ENCODE results near the gene SVOP. TPM values are rescaled to one million over a fixed set of nuclear protein-coding genes. Genes with fewer than 3 reads are reported as not detected.

SVOP gene
- total and polyA plus RNA-seq, 7 donors: 0.04 to 0.45 (median 0.08) TPM; not detected in 2

DNA sequence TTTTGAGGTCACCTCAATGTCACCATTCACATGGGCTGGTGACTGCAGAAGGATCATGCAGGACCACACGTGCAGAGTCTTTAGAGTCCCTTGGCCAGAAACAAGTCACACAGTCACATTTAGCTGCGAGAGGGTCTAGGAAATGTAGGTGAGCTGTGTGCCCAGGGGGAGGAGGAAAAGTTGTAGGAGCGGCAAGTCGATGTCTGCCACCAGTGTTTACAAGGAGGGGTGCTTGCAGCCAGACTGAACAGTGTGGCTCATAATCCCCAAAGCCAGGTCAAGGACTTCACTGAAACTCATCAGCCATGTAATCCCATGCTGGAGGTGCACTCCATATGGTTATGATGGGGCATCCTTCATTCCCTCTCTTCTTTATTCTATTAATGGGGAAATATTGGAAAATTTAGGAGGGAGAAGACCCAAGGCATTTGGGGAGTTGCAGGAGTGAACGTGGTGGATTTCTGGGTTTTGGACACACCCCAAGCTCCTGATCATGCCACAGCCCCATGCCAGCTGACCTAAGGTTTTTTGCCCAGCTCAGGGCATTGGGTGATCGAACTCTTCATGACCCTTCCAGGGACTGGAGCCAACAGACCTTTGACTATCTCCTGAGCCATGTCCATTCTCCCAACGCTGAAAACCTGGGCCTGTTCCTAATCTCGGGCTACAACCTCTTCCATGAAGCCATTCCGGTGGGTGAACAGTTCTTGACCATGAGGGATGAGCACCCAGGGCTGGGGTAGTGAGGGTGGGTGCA is 133.8 kb downstream of the SVOP start:
- no peak overlapping the region for H3K4me3 ChIP-seq
- H3K27ac ChIP-seq: no peak overlapping the region
- intact Hi-C loops (cut with DNase I): no loop called here
- H3K36me3 ChIP-seq (ENCODE audit: insufficient read depth in 1 of 2, low read depth in 1 of 2): no peaks in the 10 kb centered on the region
- no peaks in the 10 kb centered on the region for H3K4me1 ChIP-seq
- no peaks in the 10 kb centered on the region for H3K27me3 ChIP-seq (ENCODE audit: insufficient read depth in 3 of 3, low read length in 2 of 3)
- 57 to 68% (median 62%) methylated on average over 9 of the region's 9 CpGs for WGBS, 3 donors
- H3K9me3 ChIP-seq: peaks cover 4% of the 10 kb centered on the region
- TF ChIP-seq, protein P1, sequence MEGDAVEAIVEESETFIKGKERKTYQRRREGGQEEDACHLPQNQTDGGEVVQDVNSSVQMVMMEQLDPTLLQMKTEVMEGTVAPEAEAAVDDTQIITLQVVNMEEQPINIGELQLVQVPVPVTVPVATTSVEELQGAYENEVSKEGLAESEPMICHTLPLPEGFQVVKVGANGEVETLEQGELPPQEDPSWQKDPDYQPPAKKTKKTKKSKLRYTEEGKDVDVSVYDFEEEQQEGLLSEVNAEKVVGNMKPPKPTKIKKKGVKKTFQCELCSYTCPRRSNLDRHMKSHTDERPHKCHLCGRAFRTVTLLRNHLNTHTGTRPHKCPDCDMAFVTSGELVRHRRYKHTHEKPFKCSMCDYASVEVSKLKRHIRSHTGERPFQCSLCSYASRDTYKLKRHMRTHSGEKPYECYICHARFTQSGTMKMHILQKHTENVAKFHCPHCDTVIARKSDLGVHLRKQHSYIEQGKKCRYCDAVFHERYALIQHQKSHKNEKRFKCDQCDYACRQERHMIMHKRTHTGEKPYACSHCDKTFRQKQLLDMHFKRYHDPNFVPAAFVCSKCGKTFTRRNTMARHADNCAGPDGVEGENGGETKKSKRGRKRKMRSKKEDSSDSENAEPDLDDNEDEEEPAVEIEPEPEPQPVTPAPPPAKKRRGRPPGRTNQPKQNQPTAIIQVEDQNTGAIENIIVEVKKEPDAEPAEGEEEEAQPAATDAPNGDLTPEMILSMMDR (IDR thresholded peaks at IDR 0.05): no peak
- ATAC-seq (no peak), DNase-seq (no peak)

DNA sequence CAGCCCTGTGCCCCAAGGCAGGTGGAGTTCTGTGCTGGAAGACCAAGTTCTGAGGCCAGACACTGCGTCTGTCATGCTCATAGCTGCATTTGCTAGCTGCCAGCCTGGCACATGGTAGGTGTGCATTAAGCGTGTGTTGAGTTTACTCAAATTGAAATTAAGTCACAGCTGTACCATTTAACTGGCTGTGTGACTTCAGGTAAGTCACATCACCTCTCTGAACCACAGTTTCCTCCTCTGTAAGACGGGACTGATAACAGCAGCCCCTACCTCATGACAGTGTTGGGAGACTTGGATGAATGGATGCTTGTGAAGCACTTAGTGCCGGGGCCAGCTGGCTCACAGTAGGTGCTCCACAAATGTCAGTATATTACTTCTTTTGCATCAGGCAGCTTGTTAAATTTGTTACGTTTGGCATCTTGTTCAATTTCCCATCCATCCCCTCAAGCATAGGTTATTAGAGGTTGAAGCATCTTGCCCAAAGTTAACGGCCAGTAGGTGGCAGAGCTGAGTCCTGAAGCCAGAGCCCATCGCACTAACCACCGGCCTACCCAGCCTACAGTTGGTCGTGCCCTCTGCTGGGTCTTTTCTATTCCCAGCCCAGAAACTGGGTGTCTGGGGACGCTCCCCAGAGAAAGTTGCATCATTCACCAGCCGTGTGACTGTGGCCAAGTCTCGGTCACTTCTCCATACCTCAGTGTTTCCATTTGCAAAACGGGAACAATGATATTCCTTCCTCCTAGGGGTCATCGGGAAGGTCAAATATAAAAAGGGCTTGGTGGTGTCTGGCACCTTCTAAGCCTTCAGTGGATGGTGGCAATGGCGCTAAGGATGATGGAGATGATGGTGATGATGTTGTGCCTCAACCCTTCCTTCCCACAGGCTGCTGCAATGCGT is 136.5 kb downstream of the SVOP start:
- WGBS, 3 donors: 55 to 61% (median 58%) methylated on average over 16 of the region's 16 CpGs
- Histone ChIP-seq H3K27me3 (ENCODE audit: insufficient read depth in 3 of 3, low read length in 2 of 3) (no peaks in the 10 kb centered on the region), H3K36me3 (ENCODE audit: insufficient read depth in 1 of 2, low read depth in 1 of 2) (no peaks in the 10 kb centered on the region), H3K9me3 (no peaks in the 10 kb centered on the region), H3K4me1 (no peaks in the 10 kb centered on the region), H3K27ac (no peak overlapping the region), H3K4me3 (no peak overlapping the region)
- ATAC-seq (peak in 3 of 4 donors; percentile 32 to 67 (median 54)), DNase-seq (peak; percentile 42 to 66)
- intact Hi-C loops (cut with DNase I): no loop called here
- TF ChIP-seq, protein P1 (IDR thresholded peaks at IDR 0.05): peak; percentile 44

DNA sequence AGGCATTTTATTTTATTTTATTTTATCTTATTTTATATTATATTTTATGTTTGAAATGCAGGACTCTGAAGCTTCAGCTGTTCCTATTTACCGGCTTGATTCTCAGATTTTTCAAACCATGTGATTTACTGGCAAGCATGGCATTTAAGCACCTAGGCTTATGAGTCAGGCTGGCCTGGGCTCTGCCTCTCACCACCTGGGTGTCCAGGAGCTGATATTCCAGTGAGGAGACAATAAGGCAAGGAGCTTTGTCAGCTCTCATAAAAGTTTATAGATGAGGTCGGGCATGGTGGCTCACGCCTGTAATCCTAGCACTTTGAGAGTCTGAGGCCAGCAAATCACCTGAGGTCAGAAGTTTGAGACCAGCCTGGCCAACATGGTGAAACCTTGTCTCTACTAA is 138.9 kb downstream of the SVOP start:
- DNase-seq: no peak
- Histone ChIP-seq H3K36me3 (ENCODE audit: insufficient read depth in 1 of 2, low read depth in 1 of 2) (no peaks in the 10 kb centered on the region), H3K27ac (no peak overlapping the region), H3K27me3 (ENCODE audit: insufficient read depth in 3 of 3, low read length in 2 of 3) (no peaks in the 10 kb centered on the region), H3K9me3 (no peaks in the 10 kb centered on the region), H3K4me3 (no peak overlapping the region), H3K4me1 (no peaks in the 10 kb centered on the region)
- no peak for ATAC-seq
- intact Hi-C loops (cut with DNase I): no loop called here
- 60 to 66% (median 62%) methylated on average over 3 of the region's 3 CpGs for WGBS, 3 donors
- TF ChIP-seq, protein P1 (IDR thresholded peaks at IDR 0.05): no peak

DNA sequence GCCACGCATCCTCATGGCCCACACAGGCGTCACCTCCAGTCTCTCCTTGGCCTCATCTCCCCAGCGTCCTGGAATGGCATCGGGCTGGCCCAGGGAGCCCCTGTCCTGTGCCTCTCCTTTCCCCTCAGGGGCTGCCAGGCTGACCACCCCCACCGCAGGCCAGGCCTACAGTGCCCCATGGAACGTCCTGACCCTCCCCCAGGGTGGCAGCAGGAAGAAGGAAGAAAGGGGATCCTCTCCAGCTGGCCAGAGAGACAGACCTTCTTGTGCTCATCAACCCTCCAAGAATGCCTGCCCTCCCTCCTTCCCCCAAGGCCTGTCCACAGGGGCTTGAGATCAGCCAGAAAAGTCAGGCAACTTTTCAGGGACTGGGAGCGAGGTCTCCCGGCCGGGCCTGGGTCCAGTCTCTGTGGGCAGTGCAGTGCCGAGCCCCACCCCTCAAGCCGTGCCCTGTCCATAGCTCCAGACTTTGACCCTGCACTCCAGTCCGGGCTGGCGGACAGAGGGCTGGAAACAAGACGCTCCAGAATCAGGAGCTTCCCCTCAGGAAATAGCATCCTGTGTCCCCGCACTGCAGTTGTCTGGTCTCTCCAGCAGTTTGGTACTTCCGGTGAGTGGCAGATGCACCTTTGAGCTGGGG is 141.1 kb downstream of the SVOP start, which contains the start of gene DAO:
DAO (plus strand) TSS at position 478 of the 640 bp plus-strand sequence. CDS start 4,915 bp downstream, outside the sequence.
- 61 to 66% (median 63%) methylated on average over 14 to 16 of the region's 16 CpGs for WGBS, 3 donors
- DNase-seq (no peak), ATAC-seq (no peak)
- TF ChIP-seq, protein P1 (IDR thresholded peaks at IDR 0.05): no peak
- H3K9me3 ChIP-seq: no peaks in the 10 kb centered on the region
- H3K27ac ChIP-seq: no peak within 1 kb of the TSS
- no peaks in the 10 kb centered on the region for H3K36me3 ChIP-seq (ENCODE audit: insufficient read depth in 1 of 2, low read depth in 1 of 2)
- intact Hi-C loops (cut with DNase I): loop anchor here in 1 of 2 donors (5.0 kb wide), 1 partner anchor 68 kb away; no protein-coding TSS in a partner anchor
- no peaks in the 10 kb centered on the region for H3K4me1 ChIP-seq
- no peak within 1 kb of the TSS for H3K4me3 ChIP-seq
- H3K27me3 ChIP-seq (ENCODE audit: insufficient read depth in 3 of 3, low read length in 2 of 3): no peaks in the 10 kb centered on the region

Data from psoas muscle (tissue), 8 donors.